ENCODE data around the gene CLEC2D. TPM values are rescaled to one million over a fixed set of nuclear protein-coding genes. Genes with fewer than 3 reads are reported as not detected.

Gene CLEC2D
- total RNA-seq, 4 donors from 2014 or later = 3.4 to 7.5 (median 3.8) TPM

DNA sequence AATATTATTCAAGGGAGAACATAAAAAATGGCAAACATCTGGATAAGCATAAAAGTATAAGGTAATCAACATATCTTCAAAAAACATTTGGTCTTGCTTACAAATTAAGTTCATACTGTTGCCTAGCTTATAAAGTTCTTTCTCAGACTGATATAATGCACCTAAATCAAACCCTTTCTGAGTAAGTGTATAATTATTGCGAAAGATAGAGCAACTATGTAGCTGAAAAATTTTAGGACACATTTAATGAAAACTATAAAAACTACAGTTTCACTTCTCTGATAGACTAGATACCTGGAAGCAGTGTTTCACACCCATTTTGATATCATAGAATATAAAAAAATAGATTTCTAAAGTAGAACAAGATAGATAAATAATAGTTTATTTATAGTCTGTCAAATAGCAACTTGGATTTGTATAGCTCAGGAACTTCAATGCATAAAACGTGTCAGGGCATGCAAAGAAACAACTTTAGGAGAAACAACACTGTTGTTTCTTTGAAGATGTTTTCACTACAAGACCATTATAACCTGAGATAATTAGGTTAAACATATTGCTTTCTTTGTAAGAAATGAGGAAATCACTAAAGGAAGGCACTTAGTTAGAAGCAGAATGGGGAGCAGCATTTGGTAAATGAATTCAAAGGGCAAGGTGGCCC is 55.8 kb downstream of the CLEC2D start:
- Histone ChIP-seq H3K9me3 (no peaks in the 10 kb centered on the region), H3K27me3 (no peaks in the 10 kb centered on the region), H3K36me3 (no peaks in the 10 kb centered on the region), H3K27ac (replicated peaks in 1 of 4) (no peak overlapping the region), H3K4me3 (no peak overlapping the region), H3K4me1 (peaks cover 0 to 6% (median 0%) of the 10 kb centered on the region in 4 donors)
- 49% methylated on average over 2 of the region's 2 CpGs for WGBS
- intact Hi-C loops (cut with DNase I) = no loop called here
- TF ChIP-seq POLR2A (IDR thresholded peaks at IDR 0.05; ENCODE audit: low read depth) (no peak), POLR2AphosphoS5 (IDR thresholded peaks at IDR 0.05) (no peak), EP300 (IDR thresholded peaks at IDR 0.05) (no peak)
- TF ChIP-seq, protein P1, sequence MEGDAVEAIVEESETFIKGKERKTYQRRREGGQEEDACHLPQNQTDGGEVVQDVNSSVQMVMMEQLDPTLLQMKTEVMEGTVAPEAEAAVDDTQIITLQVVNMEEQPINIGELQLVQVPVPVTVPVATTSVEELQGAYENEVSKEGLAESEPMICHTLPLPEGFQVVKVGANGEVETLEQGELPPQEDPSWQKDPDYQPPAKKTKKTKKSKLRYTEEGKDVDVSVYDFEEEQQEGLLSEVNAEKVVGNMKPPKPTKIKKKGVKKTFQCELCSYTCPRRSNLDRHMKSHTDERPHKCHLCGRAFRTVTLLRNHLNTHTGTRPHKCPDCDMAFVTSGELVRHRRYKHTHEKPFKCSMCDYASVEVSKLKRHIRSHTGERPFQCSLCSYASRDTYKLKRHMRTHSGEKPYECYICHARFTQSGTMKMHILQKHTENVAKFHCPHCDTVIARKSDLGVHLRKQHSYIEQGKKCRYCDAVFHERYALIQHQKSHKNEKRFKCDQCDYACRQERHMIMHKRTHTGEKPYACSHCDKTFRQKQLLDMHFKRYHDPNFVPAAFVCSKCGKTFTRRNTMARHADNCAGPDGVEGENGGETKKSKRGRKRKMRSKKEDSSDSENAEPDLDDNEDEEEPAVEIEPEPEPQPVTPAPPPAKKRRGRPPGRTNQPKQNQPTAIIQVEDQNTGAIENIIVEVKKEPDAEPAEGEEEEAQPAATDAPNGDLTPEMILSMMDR (IDR thresholded peaks at IDR 0.05) = no peak
- DNase-seq (ENCODE audit: extremely low spot score) = no peak

DNA sequence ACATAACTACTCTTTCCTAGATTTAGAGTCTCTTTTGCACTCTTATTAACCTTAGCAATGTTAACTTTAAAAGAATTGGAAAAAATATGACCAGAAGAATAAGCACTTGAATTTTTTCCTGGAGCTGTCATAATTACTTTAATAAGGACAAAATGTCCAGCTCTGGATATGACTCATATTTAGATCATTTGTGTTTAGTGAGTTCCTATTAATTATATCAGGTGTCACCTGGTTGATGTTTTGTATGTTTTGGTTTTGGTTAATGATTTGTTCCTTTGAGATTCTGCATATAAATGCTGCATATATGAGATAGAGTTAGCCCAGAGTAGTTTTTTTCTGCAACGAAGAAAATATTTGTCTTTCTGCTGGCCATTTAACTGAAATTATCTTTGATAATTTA is 58.3 kb downstream of the CLEC2D start:
- H3K27me3 ChIP-seq = no peaks in the 10 kb centered on the region
- H3K4me1 ChIP-seq = no peaks in the 10 kb centered on the region
- intact Hi-C loops (cut with DNase I) = no loop called here
- no peak overlapping the region for H3K4me3 ChIP-seq
- DNase-seq (ENCODE audit: extremely low spot score) = no peak
- H3K9me3 ChIP-seq = no peaks in the 10 kb centered on the region
- WGBS = 72% methylated on average over 1 of the region's 1 CpG
- TF ChIP-seq, protein P1 (IDR thresholded peaks at IDR 0.05) = no peak
- TF ChIP-seq POLR2AphosphoS5 (IDR thresholded peaks at IDR 0.05) (no peak), POLR2A (IDR thresholded peaks at IDR 0.05; ENCODE audit: low read depth) (no peak), EP300 (IDR thresholded peaks at IDR 0.05) (no peak)
- H3K36me3 ChIP-seq = no peaks in the 10 kb centered on the region
- no peak overlapping the region for H3K27ac ChIP-seq (replicated peaks in 1 of 4)

DNA sequence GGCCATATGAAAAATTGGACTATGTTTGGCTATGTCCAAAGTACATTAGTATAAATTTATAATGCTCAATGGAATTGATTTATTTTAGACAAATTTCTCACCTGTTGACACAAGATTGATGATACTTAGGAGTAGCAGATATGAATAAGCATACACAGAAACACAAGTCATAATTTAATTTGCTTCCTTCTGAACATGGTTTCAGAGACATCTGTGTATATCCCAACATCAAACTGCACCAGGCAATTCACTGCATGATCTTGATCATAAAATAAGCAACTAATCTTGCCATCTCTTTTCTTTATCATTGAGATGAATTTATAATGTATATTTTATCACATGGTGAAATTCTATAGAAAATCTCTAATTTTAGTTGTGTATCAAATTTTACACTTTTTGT is 59.6 kb downstream of the CLEC2D start:
- TF ChIP-seq, protein P1 (IDR thresholded peaks at IDR 0.05) = no peak
- no peak for TF ChIP-seq EP300 (IDR thresholded peaks at IDR 0.05)
- no peak for TF ChIP-seq POLR2AphosphoS5 (IDR thresholded peaks at IDR 0.05)
- no peak for TF ChIP-seq POLR2A (IDR thresholded peaks at IDR 0.05; ENCODE audit: low read depth)
- H3K9me3 ChIP-seq = no peaks in the 10 kb centered on the region
- no peaks in the 10 kb centered on the region for H3K4me1 ChIP-seq
- no peak overlapping the region for H3K4me3 ChIP-seq
- H3K27ac ChIP-seq (replicated peaks in 1 of 4) = no peak overlapping the region
- no peaks in the 10 kb centered on the region for H3K27me3 ChIP-seq
- DNase-seq (ENCODE audit: extremely low spot score) = no peak
- H3K36me3 ChIP-seq = no peaks in the 10 kb centered on the region
- intact Hi-C loops (cut with DNase I) = no loop called here

DNA sequence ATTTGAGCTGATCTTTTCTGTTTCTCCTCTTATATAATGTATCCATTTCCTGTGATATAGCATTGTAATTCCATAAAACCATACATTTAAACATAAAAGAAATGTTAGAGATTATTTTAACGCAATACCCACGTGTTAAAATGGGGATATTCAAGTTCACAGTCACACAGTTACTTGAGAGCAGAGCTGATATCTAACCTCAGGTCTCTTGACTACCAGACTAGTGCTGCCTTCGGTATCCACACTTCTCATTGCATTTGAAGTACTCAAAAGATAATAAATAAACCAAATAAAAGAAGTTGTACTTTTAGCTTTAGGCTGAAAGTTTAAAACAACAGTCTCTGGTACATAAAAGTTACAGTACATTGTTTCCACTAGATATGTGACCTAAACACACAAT is 60.5 kb downstream of the CLEC2D start:
- intact Hi-C loops (cut with DNase I) = no loop called here
- no peaks in the 10 kb centered on the region for H3K36me3 ChIP-seq
- H3K9me3 ChIP-seq = no peaks in the 10 kb centered on the region
- H3K27ac ChIP-seq (replicated peaks in 1 of 4) = no peak overlapping the region
- no peaks in the 10 kb centered on the region for H3K4me1 ChIP-seq
- H3K27me3 ChIP-seq = no peaks in the 10 kb centered on the region
- no peak overlapping the region for H3K4me3 ChIP-seq
- no peak for TF ChIP-seq POLR2AphosphoS5 (IDR thresholded peaks at IDR 0.05)
- TF ChIP-seq, protein P1 (IDR thresholded peaks at IDR 0.05) = no peak
- no peak for TF ChIP-seq POLR2A (IDR thresholded peaks at IDR 0.05; ENCODE audit: low read depth)
- TF ChIP-seq EP300 (IDR thresholded peaks at IDR 0.05) = no peak
- DNase-seq (ENCODE audit: extremely low spot score) = no peak
- WGBS = 70% methylated on average over 3 of the region's 3 CpGs

DNA sequence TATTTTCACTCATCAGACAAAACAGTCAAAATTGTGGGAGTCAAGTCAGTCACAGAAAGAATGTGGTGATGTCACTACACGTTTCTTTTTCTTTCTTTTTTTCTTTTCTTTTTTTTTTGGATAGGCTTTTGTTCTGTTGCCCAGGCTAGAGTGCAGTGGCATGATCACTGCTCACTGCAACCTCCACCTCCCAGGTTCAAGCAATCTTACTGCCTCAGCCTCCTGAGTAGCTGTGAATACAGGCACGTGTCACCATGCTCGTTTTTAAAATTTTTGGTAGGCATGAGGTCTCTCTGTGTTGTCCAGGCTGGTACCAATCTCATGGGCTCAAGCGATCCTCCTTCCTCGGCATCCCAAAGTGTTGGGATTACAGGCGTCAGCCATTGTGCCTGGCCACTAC is 61.1 kb downstream of the CLEC2D start:
- no peaks in the 10 kb centered on the region for H3K36me3 ChIP-seq
- no peaks in the 10 kb centered on the region for H3K4me1 ChIP-seq
- no peak overlapping the region for H3K27ac ChIP-seq (replicated peaks in 1 of 4)
- H3K27me3 ChIP-seq = no peaks in the 10 kb centered on the region
- no peak overlapping the region for H3K4me3 ChIP-seq
- no peak for DNase-seq (ENCODE audit: extremely low spot score)
- TF ChIP-seq EP300 (IDR thresholded peaks at IDR 0.05) (no peak), POLR2A (IDR thresholded peaks at IDR 0.05; ENCODE audit: low read depth) (no peak), POLR2AphosphoS5 (IDR thresholded peaks at IDR 0.05) (no peak)
- TF ChIP-seq, protein P1 (IDR thresholded peaks at IDR 0.05) = no peak
- intact Hi-C loops (cut with DNase I) = no loop called here
- no peaks in the 10 kb centered on the region for H3K9me3 ChIP-seq
- 80% methylated on average over 6 of the region's 6 CpGs for WGBS

All from esophagus muscularis mucosa (tissue), 4 donors.